HG03066 (cell line): ENCODE measurements around the gene PJA1.

ENCODE experiments used
- ATAC-seq: cut with Tn5 transposase; IDR thresholded peaks from one replicate; pipeline ENCODE4 v1.9.1; 2021; ENCODE audit warnings: low read depth; ENCODE audit not compliant: unreplicated experiment

Gene PJA1, protein sequence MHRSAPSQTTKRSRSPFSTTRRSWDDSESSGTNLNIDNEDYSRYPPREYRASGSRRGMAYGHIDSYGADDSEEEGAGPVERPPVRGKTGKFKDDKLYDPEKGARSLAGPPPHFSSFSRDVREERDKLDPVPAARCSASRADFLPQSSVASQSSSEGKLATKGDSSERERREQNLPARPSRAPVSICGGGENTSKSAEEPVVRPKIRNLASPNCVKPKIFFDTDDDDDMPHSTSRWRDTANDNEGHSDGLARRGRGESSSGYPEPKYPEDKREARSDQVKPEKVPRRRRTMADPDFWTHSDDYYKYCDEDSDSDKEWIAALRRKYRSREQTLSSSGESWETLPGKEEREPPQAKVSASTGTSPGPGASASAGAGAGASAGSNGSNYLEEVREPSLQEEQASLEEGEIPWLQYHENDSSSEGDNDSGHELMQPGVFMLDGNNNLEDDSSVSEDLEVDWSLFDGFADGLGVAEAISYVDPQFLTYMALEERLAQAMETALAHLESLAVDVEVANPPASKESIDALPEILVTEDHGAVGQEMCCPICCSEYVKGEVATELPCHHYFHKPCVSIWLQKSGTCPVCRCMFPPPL

DNA sequence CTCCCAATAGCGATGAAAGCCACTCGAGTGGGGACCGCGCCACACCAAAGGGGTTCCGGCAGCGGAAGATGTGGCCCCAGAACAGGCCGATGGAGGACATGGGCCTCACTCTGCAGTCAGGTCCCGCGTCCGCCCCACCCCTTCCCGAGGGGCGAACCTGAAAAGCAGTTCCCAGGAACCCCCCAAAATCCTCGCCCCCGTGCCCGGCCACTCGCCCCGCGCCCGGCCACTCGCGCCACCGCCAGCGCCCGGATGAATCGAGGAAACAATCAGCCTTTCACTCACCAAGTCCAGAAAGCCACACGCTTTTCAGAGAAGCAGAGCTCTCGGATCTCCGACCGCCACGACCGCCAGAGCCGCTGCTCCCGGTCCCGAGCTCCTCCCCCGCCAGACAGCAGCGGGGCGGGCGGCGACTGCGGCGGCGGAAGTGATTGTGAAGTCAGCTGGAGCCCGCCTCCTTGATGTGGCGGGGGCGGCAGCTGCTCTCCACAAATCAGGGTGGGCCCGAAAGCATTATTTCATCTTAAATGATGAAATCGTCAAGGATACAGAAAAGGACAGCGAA lies at the start of gene PJA1:
PJA1 (minus strand) TSS at position 367 of the 565 bp plus-strand sequence. CDS start 2,380 bp downstream, outside the sequence.
- peak; percentile 90 for ATAC-seq

DNA sequence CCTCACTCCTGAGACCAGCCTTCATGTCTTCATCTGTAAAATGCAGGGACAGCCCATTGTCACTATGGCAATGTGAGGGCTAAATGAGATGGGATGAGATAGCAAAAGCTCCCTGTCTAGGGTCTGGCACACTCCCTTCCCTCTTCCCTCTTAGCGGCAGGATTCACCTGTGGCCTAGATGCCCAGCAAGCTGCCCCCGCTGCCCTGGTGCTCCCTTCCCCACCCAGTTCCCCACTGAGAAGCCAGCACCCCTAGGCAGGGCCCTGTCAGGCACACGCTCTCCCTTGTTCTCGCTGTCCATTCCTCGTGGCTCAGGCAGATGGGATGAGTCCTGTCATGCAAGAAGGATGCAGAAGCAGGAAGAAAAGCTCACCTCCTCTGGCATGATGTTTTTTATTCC lies 49.2 kb upstream of the PJA1 start:
- ATAC-seq, result no peak

DNA sequence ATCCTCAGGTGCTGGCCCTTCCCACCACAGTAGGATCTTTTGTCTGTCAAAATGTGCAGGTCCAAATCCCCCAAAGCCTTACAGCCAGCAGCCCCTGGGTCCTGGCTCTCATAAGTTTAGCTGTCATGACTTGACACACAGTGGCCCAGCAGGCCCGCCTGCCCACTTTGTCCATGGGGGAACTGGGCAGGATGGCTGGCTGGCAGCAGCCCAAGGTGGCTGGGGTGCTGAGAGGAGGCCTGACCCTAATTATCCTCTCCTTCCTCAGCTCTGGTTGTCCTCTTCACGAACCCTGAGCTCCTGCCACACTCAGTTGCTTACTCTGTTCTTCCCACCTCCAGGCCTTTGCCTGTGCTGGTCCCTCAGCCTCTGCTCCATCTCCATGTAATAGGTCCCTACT lies 46.4 kb upstream of the PJA1 start:
- ATAC-seq, result no peak

DNA sequence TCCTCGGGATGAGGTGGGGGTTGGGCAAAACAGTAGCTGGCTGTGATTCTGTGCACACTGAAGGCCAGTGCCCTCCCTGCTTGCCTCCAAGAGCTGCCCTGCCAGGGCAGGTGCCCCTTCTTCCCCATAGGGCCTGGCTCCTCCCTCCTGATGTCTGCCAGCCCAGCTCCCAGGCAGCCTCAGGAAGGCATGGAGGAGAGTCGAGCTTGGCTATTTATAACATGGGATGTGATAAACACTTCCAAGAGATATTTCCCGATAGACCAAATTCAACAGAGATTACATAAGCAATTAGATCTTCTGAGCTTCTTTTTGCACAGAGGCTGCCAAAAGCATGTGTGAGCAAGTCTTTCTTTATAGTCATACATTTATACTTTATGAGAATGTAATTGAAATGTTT lies 45.3 kb upstream of the PJA1 start:
- no peak for ATAC-seq

DNA sequence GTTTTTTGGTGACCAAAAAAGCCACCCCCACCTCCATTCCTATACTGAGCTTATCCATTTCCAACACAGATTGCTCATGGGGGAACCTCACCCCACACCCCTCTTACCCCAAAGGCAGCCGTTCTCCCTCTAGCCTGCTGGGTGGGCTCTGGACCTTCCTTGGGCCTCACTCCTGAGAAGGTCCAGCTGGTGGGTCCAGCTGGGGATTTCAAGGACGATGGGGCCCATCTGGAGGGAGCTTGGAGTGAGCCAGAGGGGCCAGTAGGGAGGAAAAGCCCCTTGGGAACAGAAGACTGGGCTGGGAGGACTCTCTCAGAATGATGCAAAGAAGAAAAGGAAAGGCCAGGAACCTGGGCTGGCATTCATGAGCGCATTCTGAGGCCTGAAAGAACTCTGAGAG lies 42.0 kb upstream of the PJA1 start:
- no peak for ATAC-seq

DNA sequence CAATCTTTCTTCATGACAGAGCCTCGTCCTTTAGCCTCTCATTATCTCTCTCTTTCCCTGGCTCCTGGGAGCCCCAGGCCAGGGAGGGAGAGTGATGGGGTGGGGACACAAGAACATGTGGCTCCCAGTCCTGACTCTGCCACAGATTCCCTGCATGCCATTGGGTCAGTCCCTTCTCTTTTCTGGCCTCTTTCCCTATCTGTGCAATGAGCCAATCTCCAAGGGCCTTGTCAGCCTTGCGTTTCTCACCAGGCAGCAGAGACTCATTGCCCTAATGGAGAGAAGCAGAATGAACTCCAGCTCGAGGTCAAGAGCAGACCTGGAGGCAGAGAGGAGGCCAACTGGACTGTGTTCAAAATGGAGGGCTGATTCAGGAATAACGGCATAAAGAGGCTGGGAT lies 38.4 kb upstream of the PJA1 start:
- no peak for ATAC-seq

DNA sequence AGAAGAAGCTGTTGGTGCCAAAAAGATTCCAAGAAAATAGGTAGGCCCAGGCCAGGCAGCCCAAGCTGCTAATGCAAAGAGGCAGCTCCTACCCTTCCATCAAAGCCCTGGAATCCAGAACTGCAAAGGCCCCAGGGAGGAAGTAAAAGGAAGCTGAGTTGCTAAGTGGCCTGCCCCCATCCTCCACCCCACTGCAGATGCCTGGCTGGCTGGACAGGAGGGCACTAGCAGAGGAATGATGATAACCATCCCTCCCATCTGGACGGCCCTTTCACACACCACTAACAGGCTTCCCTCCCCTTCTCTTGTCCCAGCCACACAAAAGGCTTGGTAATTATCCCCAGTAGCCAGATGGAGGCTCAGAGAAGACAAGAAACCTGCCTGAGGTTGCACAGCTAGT lies 32.4 kb upstream of the PJA1 start:
- ATAC-seq, result no peak

DNA sequence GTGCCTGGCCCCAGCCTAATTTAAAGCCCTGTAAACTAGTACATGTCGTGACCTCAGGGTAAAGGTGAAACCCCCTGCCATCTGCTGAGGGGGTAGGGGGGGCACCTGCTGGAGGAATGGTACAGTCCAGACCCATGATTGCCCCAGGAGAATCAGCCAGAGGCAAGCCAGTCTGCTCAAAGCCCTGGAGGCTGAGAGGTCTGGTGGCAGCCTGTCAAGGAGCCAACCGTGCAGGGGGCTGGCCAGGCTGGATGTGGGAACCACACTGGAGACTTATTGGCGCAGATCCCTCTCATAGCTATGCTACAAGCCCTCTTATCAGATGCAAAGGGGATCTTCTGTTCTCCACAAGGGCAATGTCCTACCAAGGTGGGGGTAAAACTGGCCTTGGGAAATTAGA lies 31.4 kb upstream of the PJA1 start:
- ATAC-seq, result no peak

DNA sequence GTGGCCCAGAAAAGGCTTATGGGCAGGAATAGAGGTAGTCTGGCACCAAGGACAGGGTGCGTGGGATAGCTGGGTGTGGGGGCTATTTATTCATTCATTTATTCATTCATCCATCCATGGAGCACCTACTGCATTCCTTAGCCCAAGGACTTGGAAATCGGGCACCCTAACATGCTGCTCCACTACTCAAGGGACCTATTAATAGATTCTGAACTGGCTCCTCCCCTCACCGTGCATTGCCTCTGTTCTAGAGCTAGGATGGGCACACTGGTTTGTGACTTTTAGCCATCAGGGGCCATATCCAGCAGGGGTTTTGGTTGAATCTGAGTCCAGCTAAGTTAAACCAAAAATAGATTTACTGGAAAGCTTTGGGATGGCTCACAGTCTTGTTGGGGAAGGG lies 30.6 kb upstream of the PJA1 start:
- no peak for ATAC-seq

DNA sequence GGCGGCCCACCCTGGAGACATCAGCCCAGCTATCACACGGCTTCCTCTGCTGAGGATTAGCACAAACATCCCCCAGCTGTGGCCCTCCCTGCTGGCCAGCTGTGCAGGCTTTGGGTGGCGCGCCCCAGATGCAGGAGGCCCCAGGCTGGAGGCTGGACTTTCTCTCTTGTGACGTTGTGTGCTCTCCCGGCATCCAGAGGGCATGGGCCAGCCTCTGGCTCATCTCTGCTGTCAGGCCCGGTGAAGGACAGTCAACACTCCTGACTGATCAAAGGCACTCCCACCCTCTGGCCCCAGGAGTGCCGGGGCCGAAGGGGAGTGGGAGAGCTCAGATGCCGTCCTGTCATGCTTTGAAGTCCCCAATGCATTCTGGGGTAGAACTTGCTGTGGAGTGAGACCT lies 29.9 kb upstream of the PJA1 start:
- ATAC-seq, result no peak

DNA sequence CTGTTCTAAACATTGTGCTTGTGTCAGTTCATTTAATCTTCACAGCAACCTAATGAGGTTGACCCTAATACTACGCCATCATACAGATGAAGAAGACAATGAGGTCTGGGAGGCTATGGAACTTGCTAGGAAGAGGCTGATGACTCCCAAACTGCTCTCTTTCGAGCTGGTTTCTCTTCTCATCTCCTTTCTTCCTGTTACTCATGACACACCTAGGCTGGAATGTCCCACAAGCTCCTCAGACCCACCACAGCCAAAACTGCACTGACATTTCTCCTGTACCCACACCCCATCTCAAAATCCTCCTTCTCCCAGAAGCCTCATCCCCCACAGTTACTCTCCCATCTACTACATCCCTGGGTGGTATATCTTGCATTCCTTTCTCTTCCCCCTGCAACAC lies 27.4 kb upstream of the PJA1 start:
- ATAC-seq, result no peak

DNA sequence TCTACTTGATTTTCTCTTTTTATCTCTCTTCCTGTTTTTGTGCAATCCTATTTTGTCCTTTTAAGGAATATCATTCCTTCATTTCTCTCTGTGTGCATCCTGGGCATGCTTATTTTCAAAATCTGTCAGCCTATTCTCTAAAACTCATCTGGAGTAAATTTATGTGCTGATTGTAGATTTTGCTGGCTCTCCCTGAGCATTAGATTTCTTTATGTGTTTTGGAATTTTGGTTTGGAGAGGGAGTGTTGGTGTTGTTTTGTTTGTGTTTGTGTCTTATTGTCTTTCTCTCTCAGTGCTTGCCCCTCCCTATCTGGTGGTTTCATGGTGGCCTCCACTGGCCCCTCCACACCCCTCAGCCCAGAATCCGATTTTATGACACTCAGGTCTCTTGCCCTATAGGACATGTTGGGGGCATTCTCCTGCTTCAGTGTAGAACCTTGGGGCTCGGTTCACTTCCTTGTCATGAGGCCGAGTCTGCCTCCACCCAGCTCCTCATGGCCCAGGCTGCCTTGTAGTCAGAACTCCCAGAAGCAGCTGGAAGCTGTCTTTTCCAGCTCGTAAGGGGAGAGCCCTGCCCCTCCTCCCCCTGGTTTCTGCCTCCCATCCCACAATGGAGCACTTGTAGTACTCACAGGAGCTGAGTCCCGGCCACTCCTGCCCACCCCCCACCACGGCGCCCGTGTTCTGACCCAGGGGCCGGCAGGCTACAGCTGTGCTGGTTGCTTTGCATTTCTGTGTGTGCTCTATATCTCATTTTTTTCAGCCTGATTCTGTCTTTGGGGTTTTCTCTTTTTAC lies 24.5 kb upstream of the PJA1 start:
- no peak for ATAC-seq

DNA sequence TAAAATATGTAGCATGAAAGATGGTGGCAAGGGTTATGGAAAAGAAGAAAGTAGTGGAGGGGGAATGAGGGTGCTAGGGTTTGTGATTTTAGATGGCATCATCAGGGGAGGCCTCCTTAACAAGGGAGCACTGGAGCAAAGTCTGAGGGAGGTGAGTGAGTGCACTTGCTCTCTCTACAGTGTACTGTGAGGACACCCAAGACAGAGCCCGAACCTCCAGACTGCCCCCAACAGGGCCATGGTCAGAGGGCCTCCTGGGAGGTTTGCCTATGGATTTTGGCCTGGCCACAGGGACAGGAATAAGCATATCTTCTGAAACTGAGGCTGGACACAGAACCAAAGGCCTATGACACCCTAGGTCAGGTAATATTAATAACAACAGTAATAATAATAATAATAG lies 21.4 kb upstream of the PJA1 start:
- ATAC-seq, result no peak

DNA sequence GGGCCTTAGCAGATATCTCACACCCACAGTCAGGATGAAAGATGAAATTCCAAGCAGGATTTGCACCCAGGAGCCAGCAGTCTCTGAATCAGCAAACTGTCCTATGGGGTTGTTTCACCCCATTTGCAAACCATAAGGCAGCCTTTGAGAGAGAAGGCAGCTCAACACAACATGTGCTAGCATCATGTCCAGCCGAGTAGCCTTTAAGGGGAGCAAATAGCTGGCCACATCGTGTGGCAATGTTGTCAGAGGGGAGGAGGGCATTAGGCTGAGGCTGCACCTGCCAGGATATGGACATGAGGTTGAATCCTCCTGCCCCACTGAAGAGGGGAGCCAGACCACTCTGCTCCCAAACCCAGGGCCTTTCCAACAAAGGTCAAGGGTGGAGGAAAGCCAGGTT lies 20.6 kb upstream of the PJA1 start:
- no peak for ATAC-seq

DNA sequence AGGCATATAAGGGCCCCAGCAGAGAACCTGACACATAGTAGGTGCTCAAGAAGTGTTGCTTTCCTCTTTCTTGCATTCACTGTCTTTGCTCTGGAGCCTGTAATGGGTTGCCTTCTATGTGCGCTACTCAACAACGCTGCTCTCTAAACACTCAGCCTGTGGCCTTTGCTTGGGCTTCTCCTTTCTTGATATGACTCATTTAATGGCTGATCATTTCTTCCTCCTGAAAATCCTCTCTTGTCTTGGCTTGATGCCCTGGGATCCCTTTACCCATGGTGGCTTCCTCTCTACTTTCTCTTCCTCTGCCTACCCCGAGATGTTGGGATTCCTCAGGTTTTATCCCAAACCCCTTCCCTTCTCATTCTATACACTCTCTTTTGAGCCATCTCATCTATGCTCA lies 19.9 kb upstream of the PJA1 start:
- no peak for ATAC-seq

DNA sequence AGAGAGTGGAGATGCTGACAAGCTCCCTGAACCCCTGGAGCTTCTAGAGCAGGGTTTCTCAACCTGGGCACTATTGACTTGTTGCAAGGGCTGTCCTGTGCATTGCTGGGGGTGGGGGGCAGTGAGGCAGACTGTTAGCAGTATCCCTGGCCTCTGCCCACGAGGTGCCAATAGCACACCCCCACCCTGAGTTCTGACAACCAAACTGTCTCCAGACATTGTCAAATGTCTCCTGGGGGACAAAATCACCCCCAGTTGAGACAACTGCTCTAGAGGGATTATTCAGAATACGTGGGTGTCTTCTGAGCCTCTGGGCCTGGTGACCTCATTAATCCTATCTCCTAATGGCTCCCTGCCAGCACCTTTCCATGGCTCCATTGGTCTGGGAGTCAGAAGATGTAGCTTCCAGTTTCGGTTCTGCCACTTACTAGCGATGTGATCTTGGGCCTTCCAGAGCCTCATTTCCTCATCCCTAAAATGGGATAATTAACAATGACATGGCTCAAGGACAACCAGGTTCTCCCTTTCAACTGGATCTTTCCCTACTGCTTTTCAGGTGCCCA lies 17.6 kb upstream of the PJA1 start:
- no peak for ATAC-seq

DNA sequence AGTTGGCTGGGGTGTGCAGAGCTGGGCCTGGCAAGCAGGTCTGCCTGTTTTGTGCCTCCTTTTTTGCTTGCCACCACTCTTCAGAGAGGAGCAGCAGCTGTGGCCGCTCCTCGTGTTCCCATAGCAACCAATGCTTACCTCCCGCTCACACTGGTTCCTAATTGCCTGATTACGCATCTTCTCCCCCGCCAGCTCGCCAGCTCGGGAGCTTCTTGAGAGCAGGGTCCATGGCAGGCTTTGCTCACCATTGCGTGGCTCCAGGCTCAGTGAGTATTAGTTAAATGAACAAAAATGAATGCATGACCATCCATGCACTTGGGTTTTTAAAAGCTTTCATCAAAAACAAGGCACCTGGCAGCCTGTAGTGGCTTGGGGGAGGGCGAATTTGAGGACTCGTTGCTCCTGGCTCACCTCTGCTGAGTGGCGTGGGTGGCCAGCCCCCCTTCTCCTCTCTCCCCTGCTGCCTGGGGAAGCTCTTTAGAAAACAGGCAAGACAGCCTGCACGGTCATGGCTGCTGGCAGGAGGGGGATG lies 14.2 kb upstream of the PJA1 start:
- no peak for ATAC-seq

DNA sequence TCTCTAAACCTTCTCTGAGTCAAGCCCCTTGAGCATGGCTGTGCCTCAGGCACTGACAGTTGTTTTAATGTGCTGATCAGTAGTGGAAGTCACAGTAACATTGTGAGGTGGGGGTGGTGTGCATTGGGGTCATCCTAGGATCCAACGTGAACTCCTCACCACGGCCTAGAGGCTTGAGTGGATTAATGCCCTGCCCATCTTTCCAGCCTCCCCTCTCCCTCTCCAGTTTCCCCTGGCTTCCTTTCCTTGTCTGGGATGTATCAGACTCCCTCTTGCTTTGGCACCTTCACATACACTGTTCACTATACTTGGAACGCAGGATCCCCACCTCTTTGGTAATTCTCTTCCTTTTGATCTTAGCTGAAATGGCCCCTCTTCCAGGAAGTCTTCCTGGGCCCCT lies 13.3 kb upstream of the PJA1 start:
- no peak for ATAC-seq

DNA sequence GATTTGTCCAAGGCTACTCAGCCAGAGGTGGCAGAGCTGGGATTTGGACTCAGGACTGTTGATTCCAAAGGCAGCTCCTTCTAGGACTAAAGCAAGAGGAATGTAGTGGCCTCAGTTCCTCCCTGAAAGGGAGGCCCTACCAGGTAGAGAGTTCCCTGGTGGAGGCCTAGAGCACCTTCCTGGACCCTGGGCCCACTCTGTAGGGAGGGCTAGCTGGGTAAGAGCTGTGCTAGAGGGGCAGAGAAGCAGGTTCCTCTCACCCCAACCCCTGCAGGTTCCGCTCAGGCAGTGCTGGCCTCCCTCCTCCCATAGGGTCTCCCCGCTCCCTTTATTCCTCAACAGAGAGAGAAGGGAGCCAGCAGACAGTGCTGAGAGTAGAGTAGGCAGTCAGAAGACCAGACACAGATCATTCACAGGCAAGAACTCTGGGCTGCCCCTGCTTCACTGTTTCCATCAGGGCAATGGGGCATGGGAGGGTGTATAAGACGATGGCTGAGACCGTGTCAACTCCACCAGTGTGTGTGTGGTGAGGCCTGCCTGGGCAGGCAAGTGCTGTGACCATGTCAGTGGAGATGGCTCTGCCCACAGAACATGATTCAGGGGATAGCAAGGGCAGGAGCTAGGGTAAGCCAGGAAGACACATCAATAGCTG lies 12.4 kb upstream of the PJA1 start:
- ATAC-seq, result no peak

DNA sequence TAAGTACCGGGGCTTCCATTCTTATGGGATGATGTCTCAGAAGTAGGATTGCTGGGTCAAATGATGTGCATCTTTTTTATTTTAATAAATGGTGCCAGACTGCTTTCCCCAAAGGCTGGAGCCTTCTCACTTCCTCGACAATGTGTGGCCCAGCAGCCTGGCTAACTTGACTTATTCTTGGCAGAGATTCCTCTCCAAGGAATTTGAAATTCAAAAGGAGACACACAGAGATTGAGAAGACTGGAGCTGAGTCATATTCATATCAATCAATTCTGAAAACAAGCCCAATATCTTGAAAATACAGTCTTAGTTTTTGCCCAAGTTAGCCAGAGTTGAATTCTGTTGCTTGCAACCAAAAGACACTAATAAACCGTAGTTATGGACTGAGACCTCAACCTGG lies 10.8 kb upstream of the PJA1 start:
- ATAC-seq, result no peak
